IPS-NIHi11 (cell line): ENCODE data around the gene CHRNA7.
"Not testable (repeated sequence)": the region's sequence is repeated elsewhere in the genome, so short reads cannot be mapped to it uniquely, and the experiment has no call there.

ENCODE experiments used
- DNase-seq: peaks from one replicate; pipeline ENCODE4 v3.0.0; 2012; ENCODE audit warnings: mixed read lengths, low spot score

The CHRNA7 gene

DNA sequence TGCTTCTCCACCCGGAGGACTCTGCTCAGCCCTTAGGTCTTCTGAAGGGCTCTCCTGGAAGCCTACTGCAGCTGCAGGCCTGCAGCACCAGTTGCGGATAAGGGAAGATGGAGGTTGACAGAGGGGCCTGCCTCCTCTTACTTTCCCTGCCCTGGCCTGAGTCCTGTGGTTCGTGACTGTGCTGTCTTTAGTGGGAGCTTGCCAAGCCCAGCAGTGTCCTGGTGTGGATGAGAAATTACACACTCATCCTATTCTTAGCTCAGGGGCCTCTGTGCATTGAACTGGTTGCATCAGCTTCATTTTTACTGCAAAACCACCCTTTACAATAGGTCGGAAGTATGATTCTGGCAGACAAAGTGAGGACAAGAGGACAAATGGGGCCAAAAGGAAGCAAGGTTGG, 163.5 kb downstream of the CHRNA7 start:
- DNase-seq, result not testable (repeated sequence)

DNA sequence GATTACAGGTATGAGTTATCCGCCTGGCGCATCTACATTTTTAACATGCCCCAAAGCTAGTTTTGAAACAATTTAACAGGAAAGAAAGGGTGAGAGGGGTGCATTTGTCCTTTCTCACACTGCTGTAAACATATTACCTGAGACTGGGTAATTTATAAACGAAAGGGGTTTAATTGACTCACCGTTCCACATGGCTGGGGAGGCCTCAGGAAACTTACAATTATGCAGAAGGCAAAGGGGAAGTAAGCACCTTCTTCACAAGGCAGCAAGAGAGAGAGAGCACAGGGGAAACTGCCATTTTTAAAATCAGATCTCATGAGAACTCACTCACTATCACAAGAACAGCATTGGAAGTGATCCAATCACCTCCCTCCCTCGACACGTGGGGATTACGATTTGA, 165.9 kb downstream of the CHRNA7 start:
- not testable (repeated sequence) for DNase-seq

DNA sequence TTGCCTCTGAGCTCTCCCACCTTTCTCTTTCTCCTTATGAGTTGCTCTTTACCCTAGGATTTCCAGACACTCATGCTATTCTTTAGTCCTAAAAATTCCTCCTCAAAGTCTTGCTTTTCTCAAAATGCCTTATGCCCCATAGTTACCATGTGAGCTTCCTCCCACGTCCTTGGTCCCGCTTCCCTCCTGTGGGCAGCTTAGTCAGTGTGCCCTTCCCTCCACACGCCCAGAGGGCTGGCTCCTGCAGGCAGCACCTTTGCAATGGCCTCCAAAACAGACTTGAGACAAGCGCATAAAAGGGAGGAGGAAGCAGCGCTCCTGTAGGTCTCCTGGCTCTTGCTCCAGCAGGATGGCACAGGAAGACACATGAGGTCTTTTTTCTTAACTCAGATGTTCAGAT, 168.6 kb downstream of the CHRNA7 start:
- not testable (repeated sequence) for DNase-seq

GRCh38 chr15:32209081-32209480, 178.8 kb downstream of the CHRNA7 start:
- not testable (repeated sequence) for DNase-seq

DNA sequence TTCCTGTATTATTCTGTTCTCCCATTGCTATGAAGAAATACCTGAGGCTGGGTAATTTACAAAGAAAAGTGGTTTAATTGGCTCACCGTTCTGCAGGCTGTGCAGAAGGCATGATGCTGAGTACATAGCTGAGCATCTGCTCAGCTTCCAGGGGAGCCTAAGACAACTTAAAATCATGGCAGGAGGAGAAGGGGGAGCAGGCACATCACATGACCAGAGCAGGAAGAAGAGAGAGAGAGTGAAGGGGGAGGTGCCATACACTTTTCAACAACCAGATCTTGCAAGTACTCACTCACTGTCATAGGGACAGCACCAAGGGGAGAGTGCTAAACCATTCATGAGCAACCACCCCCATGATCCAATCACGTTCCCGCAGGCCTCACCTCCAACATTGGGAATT, 188.4 kb downstream of the CHRNA7 start:
- no peak for DNase-seq
